ENCODE results near the gene PRKN.
"Not testable (repeated sequence)": the region's sequence is repeated elsewhere in the genome, so short reads cannot be mapped to it uniquely, and the experiment has no call there.

Gene PRKN

GRCh38 chr6:161941565-161941964 is 786.0 kb downstream of the PRKN start:
- no peak for DNase-seq

DNA sequence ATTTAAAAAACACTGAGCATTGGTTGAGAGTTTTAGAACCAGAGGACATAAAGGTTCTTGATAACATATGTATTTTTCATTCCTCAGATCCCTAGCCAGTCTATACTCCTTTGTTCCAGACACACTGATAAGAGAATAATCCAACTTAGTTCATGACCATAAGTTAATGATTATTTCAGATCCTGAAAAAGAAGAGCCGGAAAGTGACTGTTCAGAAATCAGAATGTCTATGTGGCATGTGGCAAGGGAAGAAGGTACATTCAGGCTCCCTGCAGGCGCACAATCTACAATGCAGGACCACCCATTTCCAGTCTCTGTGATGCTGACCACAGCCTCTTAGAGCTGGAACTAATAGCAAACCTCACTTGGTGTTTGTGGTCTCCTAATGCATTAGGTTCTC is 787.0 kb downstream of the PRKN start:
- no peak for DNase-seq

DNA sequence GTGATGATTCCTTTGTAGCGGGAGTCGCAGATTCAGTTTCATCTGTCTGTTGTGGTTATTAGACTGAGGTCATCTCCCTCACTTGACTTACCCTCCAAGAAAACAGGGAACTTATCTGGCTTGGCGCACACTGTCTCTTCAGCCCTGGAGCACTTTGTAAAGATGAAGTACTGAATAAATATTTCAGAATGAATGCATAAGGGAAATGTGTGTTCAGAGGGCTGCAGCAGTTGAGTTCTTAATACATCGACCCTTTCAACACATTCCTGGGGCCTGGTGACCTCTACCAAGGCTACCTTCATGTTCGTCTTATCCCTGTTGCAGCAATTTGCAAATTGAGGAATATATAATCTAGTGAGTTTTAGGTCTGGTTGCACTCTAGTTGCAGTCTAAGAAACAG is 801.2 kb downstream of the PRKN start:
- DNase-seq, result no peak

DNA sequence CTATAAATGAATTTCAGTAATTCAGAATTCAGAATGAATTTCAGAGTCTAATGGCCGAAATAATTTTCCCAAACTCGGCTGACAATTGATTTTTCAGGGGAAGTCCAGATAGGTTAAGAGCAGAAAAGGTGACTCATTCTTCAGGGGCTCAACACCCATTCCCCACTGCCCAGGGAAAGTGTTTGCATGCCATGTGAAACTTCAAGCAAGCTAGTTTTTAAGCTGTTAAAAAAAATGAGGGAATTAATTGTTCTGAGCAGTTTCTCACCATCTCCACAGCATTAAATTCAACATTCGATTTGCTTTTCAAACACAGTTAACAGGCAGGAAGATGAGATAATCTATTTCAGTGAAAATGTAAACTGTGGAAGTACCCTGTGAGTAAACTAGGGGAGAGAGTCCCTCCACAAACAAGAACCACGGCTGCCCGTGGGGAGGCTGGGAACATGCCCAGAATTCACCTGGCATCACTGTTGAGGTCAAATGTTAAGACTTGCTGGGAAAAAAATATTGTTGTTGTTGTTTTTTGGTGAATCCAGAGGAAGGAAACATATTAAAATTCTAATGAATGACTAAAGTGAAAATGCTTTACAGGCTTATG is 803.0 kb downstream of the PRKN start:
- no peak for DNase-seq

DNA sequence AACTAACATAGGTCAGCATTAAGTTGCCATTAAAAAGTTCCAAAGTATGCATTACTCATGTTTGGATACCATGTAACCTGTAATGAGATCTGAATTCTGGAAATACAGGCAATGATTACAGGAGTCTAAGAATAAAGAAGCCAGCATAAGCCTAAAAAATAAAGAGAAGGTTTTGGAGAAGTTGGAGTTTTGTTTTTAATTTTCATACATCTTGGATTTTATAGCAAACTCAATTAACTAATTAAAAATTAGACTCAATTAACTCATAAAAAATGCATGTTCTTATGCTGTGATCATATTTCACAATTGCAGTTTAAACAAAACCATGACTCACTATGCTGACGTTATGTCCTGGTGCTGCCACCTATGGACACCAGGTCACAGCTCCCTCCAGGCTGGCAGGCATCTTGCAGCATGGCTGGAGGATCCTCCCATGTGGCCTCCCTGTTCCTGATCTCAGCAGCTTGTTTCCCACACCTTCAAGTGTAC is 804.9 kb downstream of the PRKN start:
- DNase-seq, result no peak

DNA sequence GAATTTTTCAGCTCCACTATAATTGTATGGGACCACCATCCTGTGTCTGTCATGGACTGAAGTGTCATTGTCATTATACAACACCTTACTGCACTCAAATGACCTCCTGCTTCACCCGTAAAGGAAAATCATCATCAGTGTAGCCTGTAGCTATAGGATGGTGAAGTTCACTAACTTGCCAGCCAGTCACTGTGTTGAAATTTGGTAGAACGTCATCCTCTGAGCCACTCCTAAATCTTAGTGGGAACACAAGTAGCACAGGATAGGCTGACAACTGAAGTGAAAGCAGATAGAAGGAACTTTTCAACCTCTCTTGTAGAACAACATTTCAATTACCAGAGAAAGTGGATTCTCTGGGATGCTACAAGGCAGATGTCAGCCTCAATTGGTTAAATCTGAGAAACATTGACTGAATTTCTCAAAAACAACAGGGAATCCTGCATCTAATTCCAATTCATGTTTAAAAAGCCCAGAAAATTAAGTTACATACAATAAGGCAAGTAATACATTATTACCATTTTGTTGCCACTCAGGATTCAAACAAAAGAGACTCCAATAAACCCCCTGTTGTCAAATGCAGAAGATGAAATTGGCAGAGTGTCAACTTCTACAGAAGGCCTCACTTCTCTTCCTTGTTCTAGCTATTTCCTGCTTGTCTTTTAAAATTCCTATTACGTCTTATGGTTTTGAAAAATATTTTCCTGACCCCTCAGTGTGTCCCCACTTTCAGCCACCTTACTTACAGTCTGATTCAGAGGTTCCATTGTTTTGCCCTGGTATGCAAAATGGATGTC is 805.8 kb downstream of the PRKN start:
- no peak for DNase-seq

- no peak for DNase-seq
Observed at GRCh38 chr6:161919691-161920090, 807.9 kb downstream of the PRKN start.

DNA sequence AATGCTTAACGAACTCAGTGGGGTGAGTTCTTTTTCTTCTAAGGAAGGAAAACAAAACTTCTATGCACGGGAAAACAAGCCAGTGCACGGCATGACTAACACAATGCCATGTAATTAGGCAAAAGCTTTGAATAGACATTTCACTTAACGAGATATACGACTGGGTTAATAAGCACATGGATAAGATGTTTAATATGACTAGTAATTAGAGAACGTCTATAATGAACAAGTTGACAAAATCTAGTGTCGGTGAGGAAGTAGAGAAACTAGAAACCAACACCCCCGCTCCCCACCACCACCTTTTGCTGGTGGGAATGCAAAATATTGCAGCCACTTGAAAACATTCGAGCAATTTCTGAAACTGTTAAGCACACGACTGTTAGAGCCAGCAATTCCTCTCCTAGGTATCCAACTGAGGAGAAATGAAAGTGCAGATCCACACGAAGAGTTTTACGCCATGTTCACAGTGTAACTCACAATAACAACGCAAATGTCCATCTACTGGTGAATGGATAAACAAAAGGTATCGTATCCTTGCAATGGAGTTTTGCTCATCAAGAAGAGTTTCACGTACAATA is 808.8 kb downstream of the PRKN start:
- no peak for DNase-seq

GRCh38 chr6:161918109-161918531 is 809.4 kb downstream of the PRKN start:
- DNase-seq, result no peak

GRCh38 chr6:161917645-161918044 is 809.9 kb downstream of the PRKN start:
- no peak for DNase-seq

- no peak for DNase-seq
Observed at GRCh38 chr6:161915456-161915964, 812.1 kb downstream of the PRKN start.

GRCh38 chr6:161908872-161909271 is 818.7 kb downstream of the PRKN start:
- DNase-seq, result no peak

- DNase-seq, result no peak
Observed at GRCh38 chr6:161906571-161906970, 821.0 kb downstream of the PRKN start.

- DNase-seq, result no peak
Observed at GRCh38 chr6:161903584-161904212, 823.9 kb downstream of the PRKN start.

DNA sequence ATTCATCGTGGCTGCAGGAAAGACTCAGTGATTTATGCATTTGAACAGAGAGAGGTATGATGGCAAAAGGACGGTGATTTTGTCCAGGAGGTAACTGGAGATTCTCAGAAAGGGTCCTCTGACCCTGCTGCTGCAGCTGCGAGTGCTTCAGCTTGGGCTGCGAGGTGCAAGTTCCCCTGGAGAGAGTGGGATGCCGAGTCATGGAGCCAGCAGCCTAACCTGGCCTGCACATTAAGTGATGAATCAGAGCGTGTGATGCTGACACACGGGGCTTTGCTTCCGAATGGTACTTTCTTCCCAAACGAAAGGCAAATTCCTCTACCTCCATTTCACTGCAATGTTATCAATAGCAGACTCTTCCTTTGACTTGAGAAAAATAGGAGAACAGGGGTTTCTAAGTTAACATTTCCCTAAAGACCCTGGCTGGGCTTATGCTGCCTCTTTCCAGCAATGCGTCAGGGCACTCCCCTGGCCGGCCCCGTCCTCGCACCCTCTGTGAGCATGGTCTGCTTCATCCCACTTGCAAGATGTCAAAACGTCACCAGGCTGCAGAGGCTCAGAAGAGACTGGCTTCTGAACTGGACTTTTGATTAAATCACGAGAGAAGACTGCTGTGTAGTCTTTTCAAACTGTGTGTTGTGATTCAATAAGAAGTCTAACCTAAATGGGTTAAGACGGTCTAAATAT is 825.7 kb downstream of the PRKN start:
- DNase-seq, result no peak

DNA sequence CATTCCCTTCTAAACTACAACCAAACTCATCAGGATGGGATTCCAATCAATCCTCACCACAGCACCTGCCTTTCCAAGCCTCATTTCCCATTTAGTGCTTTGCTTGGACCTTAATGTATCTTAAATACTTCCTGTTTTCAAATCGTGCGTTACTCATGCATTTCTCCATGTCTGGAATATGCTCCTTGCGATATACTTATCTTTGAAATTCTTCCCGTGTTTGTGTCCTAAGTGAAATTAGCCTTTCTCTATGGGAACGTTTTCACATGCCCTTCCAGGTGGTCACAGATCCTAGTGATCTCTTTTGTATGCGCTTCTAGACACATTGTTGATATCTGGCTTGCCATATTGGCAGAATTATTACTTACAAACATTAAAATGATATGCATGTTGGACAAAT is 833.1 kb downstream of the PRKN start:
- DNase-seq, result no peak

GRCh38 chr6:161891542-161891941 is 836.0 kb downstream of the PRKN start:
- no peak for DNase-seq

GRCh38 chr6:161890832-161891297 is 836.7 kb downstream of the PRKN start:
- DNase-seq, result no peak

DNA sequence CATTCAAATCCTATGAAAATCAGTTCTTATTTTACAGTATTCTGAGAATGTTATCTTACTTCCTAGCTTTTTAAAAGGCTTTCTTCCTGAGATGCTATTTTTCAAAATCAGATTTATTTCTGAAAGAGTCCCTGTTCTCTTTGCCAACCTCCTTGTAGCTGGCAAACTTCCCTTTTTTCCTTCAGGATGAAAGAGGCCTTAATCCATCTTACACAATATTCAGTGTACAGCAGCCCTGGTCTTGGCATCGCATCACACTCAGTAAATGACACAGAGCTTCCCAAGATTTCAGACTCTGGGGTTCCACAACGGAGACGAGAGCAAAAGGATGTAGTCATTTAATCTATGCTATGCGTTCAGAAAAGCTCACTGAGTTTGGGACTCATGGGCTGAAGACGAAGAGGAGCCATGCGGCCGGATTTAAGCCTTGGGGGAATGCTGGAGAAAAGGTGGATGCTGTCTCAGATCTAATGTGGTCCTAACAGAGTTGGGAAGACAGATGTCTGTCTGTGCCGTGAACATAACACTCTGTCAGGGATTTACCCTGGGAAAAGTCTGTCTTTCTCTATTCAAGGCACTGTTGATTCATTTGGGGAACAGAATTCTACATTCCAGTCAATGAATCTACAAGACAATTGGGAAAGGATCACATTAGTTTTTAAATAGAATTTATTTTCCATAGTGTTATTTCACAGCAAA is 837.3 kb downstream of the PRKN start:
- DNase-seq, result no peak

DNA sequence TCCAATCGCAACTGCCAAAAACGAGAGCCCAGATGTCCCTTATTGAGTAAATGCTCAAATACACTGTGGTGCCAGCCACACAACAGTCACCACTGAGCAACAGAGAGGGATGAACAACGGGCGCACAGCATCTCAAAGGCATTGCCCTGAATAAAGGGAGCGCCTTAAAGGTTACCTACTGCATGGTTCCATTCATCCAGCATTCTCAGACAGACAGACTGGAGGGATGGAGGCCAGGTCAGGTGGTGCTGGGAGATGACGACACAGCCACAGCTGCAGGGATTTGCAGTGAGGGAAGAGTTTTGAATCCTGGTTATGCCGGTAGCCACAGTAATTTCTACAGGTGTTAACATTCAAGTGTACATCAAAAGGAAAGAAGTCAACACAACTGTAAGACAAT is 838.2 kb downstream of the PRKN start:
- DNase-seq, result no peak

- DNase-seq, result not testable (repeated sequence)
Observed at GRCh38 chr6:161886545-161886944, 841.0 kb downstream of the PRKN start.

DNA sequence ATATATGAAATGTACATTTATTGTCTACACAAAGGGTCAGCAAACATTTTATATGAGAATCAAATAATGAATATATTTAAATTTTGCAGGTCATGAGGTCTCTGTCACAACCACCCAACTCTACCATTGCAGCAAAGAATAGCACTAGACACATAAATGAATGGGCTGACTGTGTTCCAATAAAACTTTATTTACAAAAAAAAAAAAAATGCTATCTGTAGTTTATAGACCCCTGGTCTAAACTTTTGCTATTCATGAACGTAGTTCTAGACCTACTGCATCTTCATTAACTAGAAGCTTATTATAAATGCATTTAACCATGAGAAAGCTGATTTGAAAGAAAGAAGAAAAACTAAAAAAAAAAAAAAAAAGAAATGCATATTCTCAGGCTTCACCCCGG is 842.8 kb downstream of the PRKN start:
- no peak for DNase-seq
